Osteoblast (primary cell): Measurements from ENCODE around the gene C11orf86. TPM values are rescaled to one million over a fixed set of nuclear protein-coding genes. Genes with fewer than 3 reads are reported as not detected.

Experiments used
- DNase-seq: peaks from one replicate; pipeline ENCODE4 v3.0.0; 2011; ENCODE audit warnings: low spot score, mixed read lengths; ENCODE audit not compliant: insufficient read length; ENCODE audit errors: missing footprints
- H2AFZ ChIP-seq: 2 replicates; pipeline ENCODE4 v1.6.0; 2011; ENCODE audit warnings: mild to moderate bottlenecking, low read length
- H3K27ac ChIP-seq: 2 replicates; pipeline ENCODE4 v1.5.1; 2011; ENCODE audit warnings: mild to moderate bottlenecking, low read depth, low read length, moderate library complexity
- H3K27me3 ChIP-seq: 2 replicates; pipeline ENCODE4 v1.6.0; 2012; ENCODE audit warnings: mild to moderate bottlenecking, control low read depth, inconsistent platforms, low read length, moderate library complexity; ENCODE audit not compliant: insufficient read depth
- H3K36me3 ChIP-seq: 2 replicates; pipeline ENCODE4 v1.5.1; 2011; ENCODE audit warnings: mild to moderate bottlenecking, low read length, control low read depth, moderate library complexity; ENCODE audit not compliant: insufficient read depth
- H3K4me1 ChIP-seq: 2 replicates; pipeline ENCODE4 v1.5.1; 2011; ENCODE audit warnings: mild to moderate bottlenecking, low read length, control low read depth, moderate library complexity; ENCODE audit not compliant: insufficient read depth
- H3K4me2 ChIP-seq: 2 replicates; pipeline ENCODE4 v1.6.0; 2011; ENCODE audit warnings: mild to moderate bottlenecking, low read length; ENCODE audit not compliant: insufficient read depth
- H3K4me3 ChIP-seq: fragments of 200-600 bp; sonication (generic); 3 replicates; pipeline ENCODE4 v1.5.1; 2012; ENCODE audit warnings: mild to moderate bottlenecking, low read length, inconsistent platforms; ENCODE audit not compliant: insufficient read depth
- H3K79me2 ChIP-seq: 2 replicates; pipeline ENCODE4 v1.6.0; 2012; ENCODE audit warnings: mild to moderate bottlenecking, low read length, control low read depth, inconsistent platforms; ENCODE audit not compliant: insufficient read depth
- H3K9me3 ChIP-seq: 2 replicates; pipeline ENCODE4 v1.5.1; 2011; ENCODE audit warnings: low read depth, low read length, control low read depth
- H4K20me1 ChIP-seq: 2 replicates; pipeline ENCODE4 v1.6.0; 2012; ENCODE audit warnings: mild to moderate bottlenecking, low read length, control low read depth; ENCODE audit not compliant: insufficient read depth
- CTCF ChIP-seq: IDR thresholded peaks from 2 replicates; pipeline ENCODE4 v1.5.1; 2011; ENCODE audit warnings: mild to moderate bottlenecking, low read depth, low read length, moderate library complexity; ENCODE audit errors: extremely low read depth
- small RNA-seq: library from RNA; depleted of rRNA; stranded (forward); fragments of <200 nt; gene quantifications from one replicate; pipeline ENCODE3, GENCODE V24; 2012
- total RNA-seq: library from RNA; depleted of rRNA; stranded (reverse); fragments of >200 nt; gene quantifications from 2 replicates; pipeline ENCODE4 v1.2.3, GENCODE V29; 2012

Gene C11orf86
- total RNA-seq, 1 donor = not detected

GRCh38 chr11:67024966-67025365 is 49.9 kb downstream of the C11orf86 start:
- H3K36me3 ChIP-seq = no peaks in the 10 kb centered on the region
- no peaks in the 10 kb centered on the region for H4K20me1 ChIP-seq
- DNase-seq = peak; percentile 83
- no peaks in the 10 kb centered on the region for H3K9me3 ChIP-seq
- H3K4me1 ChIP-seq = peaks cover 26% of the 10 kb centered on the region
- peak overlapping the region; percentile 72 for H3K4me3 ChIP-seq
- H2AFZ ChIP-seq = no peak overlapping the region
- no peaks in the 10 kb centered on the region for H3K79me2 ChIP-seq
- no peak overlapping the region for H3K27ac ChIP-seq
- TF ChIP-seq CTCF = no peak
- peak overlapping the region; percentile 76 for H3K4me2 ChIP-seq
- no peaks in the 10 kb centered on the region for H3K27me3 ChIP-seq

GRCh38 chr11:67025750-67026149 is 50.6 kb downstream of the C11orf86 start:
- TF ChIP-seq CTCF = no peak
- no peaks in the 10 kb centered on the region for H3K79me2 ChIP-seq
- no peaks in the 10 kb centered on the region for H3K27me3 ChIP-seq
- H2AFZ ChIP-seq = no peak overlapping the region
- H4K20me1 ChIP-seq = no peaks in the 10 kb centered on the region
- H3K4me3 ChIP-seq = no peak overlapping the region
- no peaks in the 10 kb centered on the region for H3K9me3 ChIP-seq
- H3K4me2 ChIP-seq = no peak overlapping the region
- H3K27ac ChIP-seq = no peak overlapping the region
- H3K36me3 ChIP-seq = no peaks in the 10 kb centered on the region
- H3K4me1 ChIP-seq = peaks cover 26% of the 10 kb centered on the region
- peak; percentile 46 for DNase-seq

Small RNAs within 50 kb of the gene (small RNA-seq; reads per million reads assigned to genes)
- 1.5 reads per million, percentile 51 among the genes with 10 or more reads in this experiment for gene MIR3163

Other genes starting within 250 kb of the C11orf86 start
- gene SPTBN2, start 246.1 kb upstream of the C11orf86 start, total RNA-seq = 0.88 and 2.2 TPM in 2 replicates
- gene RCE1, start 131.9 kb upstream of the C11orf86 start, total RNA-seq = 11.5 and 18.1 TPM in 2 replicates
- gene LRFN4, start 118.2 kb upstream of the C11orf86 start, total RNA-seq = 15.9 and 16.3 TPM in 2 replicates
- gene PC, start 16.9 kb upstream of the C11orf86 start, total RNA-seq = 48.5 and 50.1 TPM in 2 replicates
- 4.0 and 4.1 TPM in 2 replicates for gene SYT12, start 47.8 kb downstream of the C11orf86 start, total RNA-seq
- 26.8 and 27.5 TPM in 2 replicates for gene RHOD, start 81.5 kb downstream of the C11orf86 start, total RNA-seq
- gene KDM2A, start 144.0 kb downstream of the C11orf86 start, total RNA-seq = 62.5 and 65.9 TPM in 2 replicates